Epithelial cell of esophagus (primary cell): ENCODE measurements around the gene PLEKHG4B.

Experiments used
- DNase-seq: peaks from one replicate; pipeline ENCODE4 v3.0.0; 2010; ENCODE audit warnings: low read depth
- H3K4me3 ChIP-seq: 2 replicates; pipeline ENCODE4 v1.5.1; 2011; ENCODE audit warnings: mild to moderate bottlenecking, low read length, control low read depth
- CTCF ChIP-seq: IDR thresholded peaks from 2 replicates; pipeline ENCODE4 v1.5.1; 2011; ENCODE audit warnings: low read depth, mild to moderate bottlenecking, low read length, control low read depth, inconsistent platforms; ENCODE audit not compliant: insufficient read depth; ENCODE audit errors: missing control alignments

Gene PLEKHG4B

GRCh38 chr5:174876-175465 is 83.0 kb downstream of the PLEKHG4B start:
- no peak overlapping the region for H3K4me3 ChIP-seq
- TF ChIP-seq CTCF: no peak
- no peak for DNase-seq

GRCh38 chr5:176296-176823 is 84.4 kb downstream of the PLEKHG4B start:
- no peak for TF ChIP-seq CTCF
- DNase-seq: no peak
- no peak overlapping the region for H3K4me3 ChIP-seq

GRCh38 chr5:178110-178509 is 86.1 kb downstream of the PLEKHG4B start:
- TF ChIP-seq CTCF: no peak
- H3K4me3 ChIP-seq: no peak overlapping the region
- no peak for DNase-seq

- no peak for DNase-seq
- no peak for TF ChIP-seq CTCF
- H3K4me3 ChIP-seq: no peak overlapping the region
Measured at GRCh38 chr5:179401-179800, 87.4 kb downstream of the PLEKHG4B start.

- TF ChIP-seq CTCF: no peak
Measured at GRCh38 chr5:180286-180918, 88.4 kb downstream of the PLEKHG4B start.

GRCh38 chr5:181160-181559 is 89.2 kb downstream of the PLEKHG4B start:
- DNase-seq: no peak
- no peak overlapping the region for H3K4me3 ChIP-seq

More at GRCh38 chr5:180286-180918, 88.4 kb downstream of the PLEKHG4B start:
- no peak for DNase-seq
- H3K4me3 ChIP-seq: no peak overlapping the region

More at GRCh38 chr5:181160-181559, 89.2 kb downstream of the PLEKHG4B start:
- no peak for TF ChIP-seq CTCF
